Measurements from ENCODE around the gene NFASC.

The NFASC gene

DNA sequence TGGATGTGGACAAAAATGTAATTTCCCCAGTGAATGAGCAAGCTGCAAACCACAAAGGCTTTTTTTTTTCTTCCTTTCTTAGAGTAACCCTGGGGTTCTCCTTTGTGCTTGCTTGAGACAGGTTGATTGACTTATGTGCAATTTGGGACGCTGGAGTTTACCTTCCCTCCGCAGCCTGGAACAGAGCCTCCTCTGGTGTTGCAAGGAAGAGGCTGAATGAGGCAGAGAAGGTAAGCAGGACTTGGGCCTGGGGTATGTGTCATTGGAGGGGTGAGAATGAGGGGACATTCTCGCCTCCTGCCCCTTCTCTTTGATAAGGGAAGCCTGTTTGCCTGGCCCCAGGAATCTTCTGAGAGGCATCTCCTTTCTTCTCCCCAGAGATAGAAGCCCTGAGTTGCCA lies 49.8 kb downstream of the NFASC start:
- no peak overlapping the region for H3K4me3 ChIP-seq (ENCODE audit: low read depth, low read length)
- H3K4me1 ChIP-seq (ENCODE audit: control insufficient read depth, insufficient read depth, low read length) = peaks cover 3% of the 10 kb centered on the region; the same call in 1 of the 2 replicates
- H3K9me3 ChIP-seq (ENCODE audit: control insufficient read depth, insufficient read depth, low read depth, low read length) = no peaks in the 10 kb centered on the region
- no peak overlapping the region for H3K27ac ChIP-seq (ENCODE audit: extremely low read depth, low read depth, low read length)
- no peaks in the 10 kb centered on the region for H3K36me3 ChIP-seq (ENCODE audit: control insufficient read depth in 2 of 2, insufficient read depth in 1 of 2, low read length in 2 of 2)
- TF ChIP-seq SP3 (tag by site-specific recombination; IDR thresholded peaks at IDR 0.05) (no peak), ZNF837 (tag by site-specific recombination; IDR thresholded peaks at IDR 0.05) (no peak), ZNF132 (tag by site-specific recombination; IDR thresholded peaks at IDR 0.05; ENCODE audit: borderline replicate concordance) (no peak), ZNF433 (tag by site-specific recombination; IDR thresholded peaks at IDR 0.05; ENCODE audit: low read depth) (no peak), ZFP3 (tag by site-specific recombination; IDR thresholded peaks at IDR 0.05; ENCODE audit: low read depth) (no peak), YY2 (tag by site-specific recombination; IDR thresholded peaks at IDR 0.05) (no peak), ZNF830 (tag by site-specific recombination; IDR thresholded peaks at IDR 0.05; ENCODE audit: low read depth) (no peak), ZNF76 (tag by site-specific recombination; IDR thresholded peaks at IDR 0.05; ENCODE audit: borderline replicate concordance, low read depth) (no peak), ZNF302 (tag by site-specific recombination; IDR thresholded peaks at IDR 0.05; ENCODE audit: low read depth) (no peak), ZNF211 (tag by site-specific recombination; IDR thresholded peaks at IDR 0.05; ENCODE audit: low read depth) (no peak), ZNF214 (tag by site-specific recombination; IDR thresholded peaks at IDR 0.05; ENCODE audit: borderline replicate concordance) (no peak), ZNF585B (tag by site-specific recombination; IDR thresholded peaks at IDR 0.05) (no peak), ZNF747 (tag by site-specific recombination; IDR thresholded peaks at IDR 0.05) (no peak), ZSCAN30 (tag by site-specific recombination; IDR thresholded peaks at IDR 0.05) (no peak)
- TF ChIP-seq, protein P1, sequence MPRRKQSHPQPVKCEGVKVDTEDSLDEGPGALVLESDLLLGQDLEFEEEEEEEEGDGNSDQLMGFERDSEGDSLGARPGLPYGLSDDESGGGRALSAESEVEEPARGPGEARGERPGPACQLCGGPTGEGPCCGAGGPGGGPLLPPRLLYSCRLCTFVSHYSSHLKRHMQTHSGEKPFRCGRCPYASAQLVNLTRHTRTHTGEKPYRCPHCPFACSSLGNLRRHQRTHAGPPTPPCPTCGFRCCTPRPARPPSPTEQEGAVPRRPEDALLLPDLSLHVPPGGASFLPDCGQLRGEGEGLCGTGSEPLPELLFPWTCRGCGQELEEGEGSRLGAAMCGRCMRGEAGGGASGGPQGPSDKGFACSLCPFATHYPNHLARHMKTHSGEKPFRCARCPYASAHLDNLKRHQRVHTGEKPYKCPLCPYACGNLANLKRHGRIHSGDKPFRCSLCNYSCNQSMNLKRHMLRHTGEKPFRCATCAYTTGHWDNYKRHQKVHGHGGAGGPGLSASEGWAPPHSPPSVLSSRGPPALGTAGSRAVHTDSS (tag by site-specific recombination; IDR thresholded peaks at IDR 0.05) = no peak
- TF ChIP-seq, protein P2, sequence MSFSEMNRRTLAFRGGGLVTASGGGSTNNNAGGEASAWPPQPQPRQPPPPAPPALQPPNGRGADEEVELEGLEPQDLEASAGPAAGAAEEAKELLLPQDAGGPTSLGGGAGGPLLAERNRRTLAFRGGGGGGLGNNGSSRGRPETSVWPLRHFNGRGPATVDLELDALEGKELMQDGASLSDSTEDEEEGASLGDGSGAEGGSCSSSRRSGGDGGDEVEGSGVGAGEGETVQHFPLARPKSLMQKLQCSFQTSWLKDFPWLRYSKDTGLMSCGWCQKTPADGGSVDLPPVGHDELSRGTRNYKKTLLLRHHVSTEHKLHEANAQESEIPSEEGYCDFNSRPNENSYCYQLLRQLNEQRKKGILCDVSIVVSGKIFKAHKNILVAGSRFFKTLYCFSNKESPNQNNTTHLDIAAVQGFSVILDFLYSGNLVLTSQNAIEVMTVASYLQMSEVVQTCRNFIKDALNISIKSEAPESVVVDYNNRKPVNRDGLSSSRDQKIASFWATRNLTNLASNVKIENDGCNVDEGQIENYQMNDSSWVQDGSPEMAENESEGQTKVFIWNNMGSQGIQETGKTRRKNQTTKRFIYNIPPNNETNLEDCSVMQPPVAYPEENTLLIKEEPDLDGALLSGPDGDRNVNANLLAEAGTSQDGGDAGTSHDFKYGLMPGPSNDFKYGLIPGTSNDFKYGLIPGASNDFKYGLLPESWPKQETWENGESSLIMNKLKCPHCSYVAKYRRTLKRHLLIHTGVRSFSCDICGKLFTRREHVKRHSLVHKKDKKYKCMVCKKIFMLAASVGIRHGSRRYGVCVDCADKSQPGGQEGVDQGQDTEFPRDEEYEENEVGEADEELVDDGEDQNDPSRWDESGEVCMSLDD (tag by site-specific recombination; IDR thresholded peaks at IDR 0.05) = no peak
- TF ChIP-seq, protein P3, sequence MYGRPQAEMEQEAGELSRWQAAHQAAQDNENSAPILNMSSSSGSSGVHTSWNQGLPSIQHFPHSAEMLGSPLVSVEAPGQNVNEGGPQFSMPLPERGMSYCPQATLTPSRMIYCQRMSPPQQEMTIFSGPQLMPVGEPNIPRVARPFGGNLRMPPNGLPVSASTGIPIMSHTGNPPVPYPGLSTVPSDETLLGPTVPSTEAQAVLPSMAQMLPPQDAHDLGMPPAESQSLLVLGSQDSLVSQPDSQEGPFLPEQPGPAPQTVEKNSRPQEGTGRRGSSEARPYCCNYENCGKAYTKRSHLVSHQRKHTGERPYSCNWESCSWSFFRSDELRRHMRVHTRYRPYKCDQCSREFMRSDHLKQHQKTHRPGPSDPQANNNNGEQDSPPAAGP (tag by site-specific recombination; IDR thresholded peaks at IDR 0.05) = no peak
- TF ChIP-seq, protein P4, sequence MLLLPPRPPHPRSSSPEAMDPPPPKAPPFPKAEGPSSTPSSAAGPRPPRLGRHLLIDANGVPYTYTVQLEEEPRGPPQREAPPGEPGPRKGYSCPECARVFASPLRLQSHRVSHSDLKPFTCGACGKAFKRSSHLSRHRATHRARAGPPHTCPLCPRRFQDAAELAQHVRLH (tag by site-specific recombination; IDR thresholded peaks at IDR 0.05) = no peak
- ChIA-PET POLR2A (no interaction called here), CTCF (interaction anchor here (0.6 to 1.6 kb wide), 4 partner anchors 19 to 113 kb away, joined by 3 to 10 read pairs (median 6); no protein-coding TSS in a partner anchor)

DNA sequence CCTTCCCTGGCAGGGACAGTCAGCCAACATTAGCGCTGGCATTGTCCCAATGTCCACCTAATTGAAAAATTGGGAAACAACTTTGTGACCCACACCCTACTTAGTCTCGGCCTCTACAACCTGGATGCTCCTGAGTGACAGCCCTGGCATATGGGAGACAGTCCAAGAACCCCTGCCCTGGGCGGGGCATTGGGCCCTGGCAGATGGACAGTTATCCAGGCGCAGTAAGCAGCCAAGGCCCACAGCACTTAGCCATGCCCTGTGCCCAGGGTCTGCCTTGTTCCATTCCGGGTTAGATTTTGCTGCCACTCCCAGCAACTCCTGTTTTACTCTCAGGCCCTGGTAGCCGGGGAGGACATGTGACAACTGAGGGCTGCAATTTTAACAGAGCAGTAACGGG lies 50.3 kb downstream of the NFASC start:
- TF ChIP-seq ZNF10 (tag by site-specific recombination; IDR thresholded peaks at IDR 0.05) (no peak), SETDB1 (IDR thresholded peaks at IDR 0.05; ENCODE audit: insufficient read length, low read length) (no peak), ZNF175 (tag by site-specific recombination; IDR thresholded peaks at IDR 0.05) (no peak), ZNF394 (tag by site-specific recombination; IDR thresholded peaks at IDR 0.05; ENCODE audit: borderline replicate concordance) (no peak), ZNF626 (tag by site-specific recombination; IDR thresholded peaks at IDR 0.05) (no peak), ZNF555 (tag by site-specific recombination; conservative IDR thresholded peaks at IDR 0.05) (no peak)
- TF ChIP-seq, protein P5, sequence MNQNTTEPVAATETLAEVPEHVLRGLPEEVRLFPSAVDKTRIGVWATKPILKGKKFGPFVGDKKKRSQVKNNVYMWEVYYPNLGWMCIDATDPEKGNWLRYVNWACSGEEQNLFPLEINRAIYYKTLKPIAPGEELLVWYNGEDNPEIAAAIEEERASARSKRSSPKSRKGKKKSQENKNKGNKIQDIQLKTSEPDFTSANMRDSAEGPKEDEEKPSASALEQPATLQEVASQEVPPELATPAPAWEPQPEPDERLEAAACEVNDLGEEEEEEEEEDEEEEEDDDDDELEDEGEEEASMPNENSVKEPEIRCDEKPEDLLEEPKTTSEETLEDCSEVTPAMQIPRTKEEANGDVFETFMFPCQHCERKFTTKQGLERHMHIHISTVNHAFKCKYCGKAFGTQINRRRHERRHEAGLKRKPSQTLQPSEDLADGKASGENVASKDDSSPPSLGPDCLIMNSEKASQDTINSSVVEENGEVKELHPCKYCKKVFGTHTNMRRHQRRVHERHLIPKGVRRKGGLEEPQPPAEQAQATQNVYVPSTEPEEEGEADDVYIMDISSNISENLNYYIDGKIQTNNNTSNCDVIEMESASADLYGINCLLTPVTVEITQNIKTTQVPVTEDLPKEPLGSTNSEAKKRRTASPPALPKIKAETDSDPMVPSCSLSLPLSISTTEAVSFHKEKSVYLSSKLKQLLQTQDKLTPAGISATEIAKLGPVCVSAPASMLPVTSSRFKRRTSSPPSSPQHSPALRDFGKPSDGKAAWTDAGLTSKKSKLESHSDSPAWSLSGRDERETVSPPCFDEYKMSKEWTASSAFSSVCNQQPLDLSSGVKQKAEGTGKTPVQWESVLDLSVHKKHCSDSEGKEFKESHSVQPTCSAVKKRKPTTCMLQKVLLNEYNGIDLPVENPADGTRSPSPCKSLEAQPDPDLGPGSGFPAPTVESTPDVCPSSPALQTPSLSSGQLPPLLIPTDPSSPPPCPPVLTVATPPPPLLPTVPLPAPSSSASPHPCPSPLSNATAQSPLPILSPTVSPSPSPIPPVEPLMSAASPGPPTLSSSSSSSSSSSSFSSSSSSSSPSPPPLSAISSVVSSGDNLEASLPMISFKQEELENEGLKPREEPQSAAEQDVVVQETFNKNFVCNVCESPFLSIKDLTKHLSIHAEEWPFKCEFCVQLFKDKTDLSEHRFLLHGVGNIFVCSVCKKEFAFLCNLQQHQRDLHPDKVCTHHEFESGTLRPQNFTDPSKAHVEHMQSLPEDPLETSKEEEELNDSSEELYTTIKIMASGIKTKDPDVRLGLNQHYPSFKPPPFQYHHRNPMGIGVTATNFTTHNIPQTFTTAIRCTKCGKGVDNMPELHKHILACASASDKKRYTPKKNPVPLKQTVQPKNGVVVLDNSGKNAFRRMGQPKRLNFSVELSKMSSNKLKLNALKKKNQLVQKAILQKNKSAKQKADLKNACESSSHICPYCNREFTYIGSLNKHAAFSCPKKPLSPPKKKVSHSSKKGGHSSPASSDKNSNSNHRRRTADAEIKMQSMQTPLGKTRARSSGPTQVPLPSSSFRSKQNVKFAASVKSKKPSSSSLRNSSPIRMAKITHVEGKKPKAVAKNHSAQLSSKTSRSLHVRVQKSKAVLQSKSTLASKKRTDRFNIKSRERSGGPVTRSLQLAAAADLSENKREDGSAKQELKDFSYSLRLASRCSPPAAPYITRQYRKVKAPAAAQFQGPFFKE (tag by site-specific recombination; IDR thresholded peaks at IDR 0.05; ENCODE audit: borderline replicate concordance) = no peak
- POLR2A ChIA-PET = no interaction called here
- no peak overlapping the region for H3K4me3 ChIP-seq (ENCODE audit: low read depth, low read length)
- H3K36me3 ChIP-seq (ENCODE audit: control insufficient read depth in 2 of 2, insufficient read depth in 1 of 2, low read length in 2 of 2) = no peaks in the 10 kb centered on the region
- no peaks in the 10 kb centered on the region for H3K9me3 ChIP-seq (ENCODE audit: control insufficient read depth, insufficient read depth, low read depth, low read length)
- CTCF ChIA-PET = interaction anchor here (1.6 kb wide), 1 partner anchor 21 kb away, joined by 10 read pairs; no protein-coding TSS in a partner anchor
- peaks cover 3% of the 10 kb centered on the region; the same call in 1 of the 2 replicates for H3K4me1 ChIP-seq (ENCODE audit: control insufficient read depth, insufficient read depth, low read length)
- H3K27ac ChIP-seq (ENCODE audit: extremely low read depth, low read depth, low read length) = no peak overlapping the region
